CD14-positive monocyte (primary cell): ENCODE results near the gene STK4. TPM values are rescaled to one million over a fixed set of nuclear protein-coding genes. Genes with fewer than 3 reads are reported as not detected.

Source experiments
- DNase-seq, 3 donors: peaks; one replicate each; pipeline ENCODE4 v3.0.0-alpha.2; 2011 to 2022
- H2AFZ ChIP-seq: 2 replicates; pipeline ENCODE4 v1.6.0; 2012; ENCODE audit warnings: mild to moderate bottlenecking, low read depth, low read length, inconsistent platforms; ENCODE audit not compliant: insufficient read depth, poor library complexity, severe bottlenecking
- H3K27ac ChIP-seq, 2 donors: 1 replicate in 1 of 2; 2 replicates in 1 of 2; pipeline ENCODE4 v1.5.1; 2012 to 2013; ENCODE audit warnings: low read length in 2 of 2, control low read depth in 1 of 2, inconsistent platforms in 1 of 2, low read depth in 1 of 2, mild to moderate bottlenecking in 1 of 2
- H3K27me3 ChIP-seq, 2 donors: one replicate each; pipeline versions ENCODE4 v1.6.0 to v1.6.1; 2011 to 2013; ENCODE audit warnings: low read length in 2 of 2; ENCODE audit not compliant: control insufficient read depth in 2 of 2, insufficient read depth in 2 of 2
- H3K36me3 ChIP-seq, 2 donors: replicated peaks in 1 of 2; 1 replicate in 1 of 2; 2 replicates in 1 of 2; pipeline versions ENCODE4 v1.5.1 to v1.6.1; 2012 to 2013; ENCODE audit warnings: low read length in 2 of 2, control low read depth in 1 of 2, inconsistent platforms in 1 of 2, mild to moderate bottlenecking in 1 of 2; ENCODE audit not compliant: insufficient read depth in 2 of 2, control insufficient read depth in 1 of 2
- H3K4me1 ChIP-seq, 2 donors: 1 replicate in 1 of 2; 2 replicates in 1 of 2; pipeline versions ENCODE4 v1.5.1 to v1.6.1; 2012 to 2013; ENCODE audit warnings: low read length in 2 of 2, control low read depth in 1 of 2, inconsistent platforms in 1 of 2, mild to moderate bottlenecking in 1 of 2, moderate library complexity in 1 of 2; ENCODE audit not compliant: insufficient read depth in 2 of 2, control insufficient read depth in 1 of 2
- H3K4me2 ChIP-seq: replicated peaks from 2 replicates; pipeline ENCODE3; 2012; ENCODE audit warnings: low read length, moderate library complexity, mild to moderate bottlenecking; ENCODE audit not compliant: poor library complexity, severe bottlenecking; ENCODE audit errors: extremely low read depth
- H3K4me3 ChIP-seq, 3 experiments: fragments of 200-600 bp in 1 of 3; sonication (generic) in 1 of 3; replicated peaks in 1 of 3; 1 replicate in 2 of 3; 2 replicates in 1 of 3; pipeline ENCODE4 v1.5.1; 2011 to 2013; ENCODE audit warnings: low read length in 3 of 3, mild to moderate bottlenecking in 3 of 3, control low read depth in 2 of 3, low read depth in 2 of 3, inconsistent platforms in 1 of 3, moderate library complexity in 1 of 3
- H3K79me2 ChIP-seq: 2 replicates; pipeline ENCODE4 v1.6.0; 2012; ENCODE audit warnings: mild to moderate bottlenecking, control low read depth, inconsistent platforms, low read length, moderate library complexity; ENCODE audit not compliant: insufficient read depth
- H3K9ac ChIP-seq: 2 replicates; pipeline ENCODE4 v1.6.0; 2017; ENCODE audit warnings: low read length, mild to moderate bottlenecking; ENCODE audit not compliant: insufficient read depth, poor library complexity, severe bottlenecking
- H3K9me3 ChIP-seq, 2 donors: replicated peaks in 1 of 2; 1 replicate in 1 of 2; 2 replicates in 1 of 2; pipeline versions ENCODE4 v1.5.1 to v1.6.1; 2012 to 2013; ENCODE audit warnings: low read length in 2 of 2, control low read depth in 1 of 2; ENCODE audit not compliant: control insufficient read depth in 1 of 2, insufficient read depth in 1 of 2
- H4K20me1 ChIP-seq: 2 replicates; pipeline ENCODE4 v1.6.0; 2012; ENCODE audit warnings: mild to moderate bottlenecking, low read length, control low read depth, moderate library complexity; ENCODE audit not compliant: insufficient read depth
- H3K27ac Mint-ChIP-seq, 7 donors: one replicate each; pipeline ENCODE4 v1.8.0; 2020; ENCODE audit warnings: mild to moderate bottlenecking in 7 of 7, mixed read lengths in 7 of 7, moderate library complexity in 6 of 7, inconsistent platforms in 2 of 7
- H3K27me3 Mint-ChIP-seq, 3 donors: one replicate each; pipeline ENCODE4 v1.8.0; 2021 to 2022; ENCODE audit warnings: low read depth in 3 of 3, mild to moderate bottlenecking in 3 of 3, mixed read lengths in 3 of 3, moderate library complexity in 3 of 3, inconsistent platforms in 1 of 3
- H3K36me3 Mint-ChIP-seq, 2 donors: one replicate each; pipeline ENCODE4 v1.8.0; 2020; ENCODE audit warnings: mixed read lengths in 2 of 2, inconsistent platforms in 1 of 2, mild to moderate bottlenecking in 1 of 2
- H3K4me1 Mint-ChIP-seq: one replicate; pipeline ENCODE4 v1.8.0; 2020; ENCODE audit warnings: mild to moderate bottlenecking, mixed read lengths
- H3K4me3 Mint-ChIP-seq, 2 donors: one replicate each; pipeline ENCODE4 v1.8.0; 2020; ENCODE audit warnings: mild to moderate bottlenecking in 2 of 2, mixed read lengths in 2 of 2, moderate library complexity in 1 of 2
- H3K9me3 Mint-ChIP-seq, 7 donors: one replicate each; pipeline ENCODE4 v1.8.0; 2020 to 2022; ENCODE audit warnings: mixed read lengths in 7 of 7, mild to moderate bottlenecking in 6 of 7, moderate library complexity in 6 of 7, inconsistent platforms in 2 of 7
- WGBS: methylation state at CpG from one replicate; pipeline ENCODE4 v1.1.5; 2013; ENCODE audit warnings: missing lambda C conversion rate; ENCODE audit not compliant: insufficient coverage; 5-methylcytosine and 5-hydroxymethylcytosine counted together
- intact Hi-C, 2 donors: fragments of 100-400 bp; cut with micrococcal nuclease; formaldehyde crosslinking; loops; one replicate each; pipeline versions ENCODE4 v1.15.0 to v1.15.1; 2023
- polyA plus RNA-seq, 3 donors: library from polyadenylated mRNA; depleted of rRNA in 1 of 3; unstranded in 2 of 3; stranded (reverse) in 1 of 3; fragments of 300-500 nt in 2 of 3; fragments of >200 nt in 1 of 3; fragmentation: Illumina TruSeq in 2 of 3; gene quantifications; 1 replicate in 2 of 3; 2 replicates in 1 of 3; pipeline ENCODE4 v1.2.3, GENCODE V29; 2012 to 2021
- TF ChIP-seq, protein P1 (sequence below): fragments of 200-600 bp; IDR thresholded peaks from one replicate; pipeline ENCODE4 v1.8.0; 2022; ENCODE audit warnings: antibody characterized with exemption, mild to moderate bottlenecking

Gene STK4
- polyA plus RNA-seq, 3 donors: 53.0 to 123 (median 69.9) TPM

- peaks cover 67 to 73% of the 10 kb centered on the region in 2 donors for H3K36me3 ChIP-seq
- Mint-ChIP-seq H3K9me3 (no peaks in the 10 kb centered on the region), H3K4me1 (peaks cover 39% of the 10 kb centered on the region), H3K27me3 (peaks cover 0 to 1% (median 0%) of the 10 kb centered on the region in 3 donors), H3K36me3 (peaks cover 63 to 74% of the 10 kb centered on the region in 2 donors), H3K27ac (peak overlapping the region; percentile 26 to 95 (median 79)), H3K4me3 (no peak overlapping the region)
- H3K4me1 ChIP-seq: peaks cover 32 to 47% of the 10 kb centered on the region in 2 donors
- intact Hi-C loops: no loop called here
- H4K20me1 ChIP-seq: peaks cover 23% of the 10 kb centered on the region
- peak overlapping the region in 1 of 2 donors; percentile 86 for H3K27ac ChIP-seq
- H3K4me2 ChIP-seq: no peak overlapping the region
- no peak overlapping the region for H3K4me3 ChIP-seq
- peaks cover 92% of the 10 kb centered on the region for H3K79me2 ChIP-seq
- H3K9me3 ChIP-seq: no peaks in the 10 kb centered on the region
- no peak overlapping the region for H3K9ac ChIP-seq
- no CpG with 5 or more reads among the region's 4 CpGs for WGBS
- no peaks in the 10 kb centered on the region for H3K27me3 ChIP-seq
- no peak overlapping the region for H2AFZ ChIP-seq
- TF ChIP-seq, protein P1, sequence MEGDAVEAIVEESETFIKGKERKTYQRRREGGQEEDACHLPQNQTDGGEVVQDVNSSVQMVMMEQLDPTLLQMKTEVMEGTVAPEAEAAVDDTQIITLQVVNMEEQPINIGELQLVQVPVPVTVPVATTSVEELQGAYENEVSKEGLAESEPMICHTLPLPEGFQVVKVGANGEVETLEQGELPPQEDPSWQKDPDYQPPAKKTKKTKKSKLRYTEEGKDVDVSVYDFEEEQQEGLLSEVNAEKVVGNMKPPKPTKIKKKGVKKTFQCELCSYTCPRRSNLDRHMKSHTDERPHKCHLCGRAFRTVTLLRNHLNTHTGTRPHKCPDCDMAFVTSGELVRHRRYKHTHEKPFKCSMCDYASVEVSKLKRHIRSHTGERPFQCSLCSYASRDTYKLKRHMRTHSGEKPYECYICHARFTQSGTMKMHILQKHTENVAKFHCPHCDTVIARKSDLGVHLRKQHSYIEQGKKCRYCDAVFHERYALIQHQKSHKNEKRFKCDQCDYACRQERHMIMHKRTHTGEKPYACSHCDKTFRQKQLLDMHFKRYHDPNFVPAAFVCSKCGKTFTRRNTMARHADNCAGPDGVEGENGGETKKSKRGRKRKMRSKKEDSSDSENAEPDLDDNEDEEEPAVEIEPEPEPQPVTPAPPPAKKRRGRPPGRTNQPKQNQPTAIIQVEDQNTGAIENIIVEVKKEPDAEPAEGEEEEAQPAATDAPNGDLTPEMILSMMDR: no peak
- no peak for DNase-seq
Observed at GRCh38 chr20:44976698-44977097, 10.4 kb downstream of the STK4 start.

- TF ChIP-seq, protein P1: no peak
- intact Hi-C loops: no loop called here
- Histone ChIP-seq H3K4me3 (peak overlapping the region in 2 of 3 experiments; percentile 19 to 48), H3K36me3 (peaks cover 64 to 73% of the 10 kb centered on the region in 2 donors), H3K4me2 (peak overlapping the region; percentile 56), H3K27me3 (no peaks in the 10 kb centered on the region), H3K27ac (peak overlapping the region; percentile 86), H3K9ac (peak overlapping the region; percentile 48), H4K20me1 (peaks cover 5% of the 10 kb centered on the region), H3K9me3 (no peaks in the 10 kb centered on the region), H3K4me1 (peaks cover 31 to 42% of the 10 kb centered on the region in 2 donors), H2AFZ (peak overlapping the region; percentile 8), H3K79me2 (peaks cover 93% of the 10 kb centered on the region)
- WGBS: no CpG with 5 or more reads among the region's 2 CpGs
- Mint-ChIP-seq H3K36me3 (peaks cover 65 to 75% of the 10 kb centered on the region in 2 donors), H3K4me3 (peak overlapping the region; percentile 32 to 65), H3K27me3 (peaks cover 0 to 3% (median 0%) of the 10 kb centered on the region in 3 donors), H3K9me3 (no peaks in the 10 kb centered on the region), H3K4me1 (peaks cover 43% of the 10 kb centered on the region), H3K27ac (peak overlapping the region; percentile 95 to 99 (median 98))
- DNase-seq: peak; percentile 84 to 95 (median 94)
Observed at GRCh38 chr20:44979090-44979621, 12.8 kb downstream of the STK4 start.
